ENCODE data around the gene STK4. TPM values are rescaled to one million over a fixed set of nuclear protein-coding genes. Genes with fewer than 3 reads are reported as not detected.

Gene STK4
- total RNA-seq, 1 donor, result 33.7 TPM

DNA sequence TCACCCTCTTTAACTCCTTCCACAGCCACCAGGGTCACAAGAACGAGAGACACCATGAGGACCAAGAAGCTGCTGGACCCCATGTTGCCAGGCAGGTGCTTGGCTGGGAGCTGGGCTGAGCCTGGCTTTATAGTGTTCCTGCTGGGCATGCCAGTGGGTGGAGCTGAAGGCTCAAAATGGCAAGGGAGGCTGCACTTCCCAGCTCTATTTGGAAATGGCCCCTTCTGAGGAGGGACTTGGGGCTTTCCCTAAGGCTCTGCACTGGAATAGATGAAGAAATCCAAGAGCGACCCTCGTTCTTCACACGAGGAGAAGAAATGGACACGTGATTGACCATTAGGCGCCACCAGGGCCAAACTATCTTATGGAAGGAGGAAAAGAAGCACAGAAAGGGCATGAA is 158.1 kb downstream of the STK4 start, which contains the start of gene WFDC12:
Gene WFDC12, minus strand, starts transcription at position 101 of the 400 bp plus-strand sequence. Its CDS starts 18 bp downstream, at position 83.
- no peak within 1 kb of the TSS for H3K4me3 ChIP-seq (ENCODE audit: insufficient read depth, low read length)
- H3K4me2 ChIP-seq (ENCODE audit: insufficient read depth, low read length), result no peak within 1 kb of the TSS
- H3K4me1 ChIP-seq (ENCODE audit: insufficient read depth, low read length), result no peaks in the 10 kb centered on the region
- TF ChIP-seq, protein P1, sequence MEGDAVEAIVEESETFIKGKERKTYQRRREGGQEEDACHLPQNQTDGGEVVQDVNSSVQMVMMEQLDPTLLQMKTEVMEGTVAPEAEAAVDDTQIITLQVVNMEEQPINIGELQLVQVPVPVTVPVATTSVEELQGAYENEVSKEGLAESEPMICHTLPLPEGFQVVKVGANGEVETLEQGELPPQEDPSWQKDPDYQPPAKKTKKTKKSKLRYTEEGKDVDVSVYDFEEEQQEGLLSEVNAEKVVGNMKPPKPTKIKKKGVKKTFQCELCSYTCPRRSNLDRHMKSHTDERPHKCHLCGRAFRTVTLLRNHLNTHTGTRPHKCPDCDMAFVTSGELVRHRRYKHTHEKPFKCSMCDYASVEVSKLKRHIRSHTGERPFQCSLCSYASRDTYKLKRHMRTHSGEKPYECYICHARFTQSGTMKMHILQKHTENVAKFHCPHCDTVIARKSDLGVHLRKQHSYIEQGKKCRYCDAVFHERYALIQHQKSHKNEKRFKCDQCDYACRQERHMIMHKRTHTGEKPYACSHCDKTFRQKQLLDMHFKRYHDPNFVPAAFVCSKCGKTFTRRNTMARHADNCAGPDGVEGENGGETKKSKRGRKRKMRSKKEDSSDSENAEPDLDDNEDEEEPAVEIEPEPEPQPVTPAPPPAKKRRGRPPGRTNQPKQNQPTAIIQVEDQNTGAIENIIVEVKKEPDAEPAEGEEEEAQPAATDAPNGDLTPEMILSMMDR (IDR thresholded peaks at IDR 0.05; ENCODE audit: extremely low read depth, low read depth, low read length), result no peak
- peaks cover 34% of the 10 kb centered on the region for H3K27me3 ChIP-seq (ENCODE audit: insufficient read depth, low read length)
- H3K36me3 ChIP-seq (ENCODE audit: insufficient read depth, low read length), result no peaks in the 10 kb centered on the region
- H3K9me3 ChIP-seq (ENCODE audit: low read depth, low read length), result no peaks in the 10 kb centered on the region
- DNase-seq (ENCODE audit: insufficient read length, low spot score, missing footprints), result no peak
- H2AFZ ChIP-seq (ENCODE audit: low read length), result no peak within 1 kb of the TSS
- no peaks in the 10 kb centered on the region for H3K79me2 ChIP-seq (ENCODE audit: insufficient read depth, low read length)
- no peaks in the 10 kb centered on the region for H4K20me1 ChIP-seq (ENCODE audit: insufficient read depth, low read length)
- H3K27ac ChIP-seq (ENCODE audit: low read depth, low read length), result no peak within 1 kb of the TSS

DNA sequence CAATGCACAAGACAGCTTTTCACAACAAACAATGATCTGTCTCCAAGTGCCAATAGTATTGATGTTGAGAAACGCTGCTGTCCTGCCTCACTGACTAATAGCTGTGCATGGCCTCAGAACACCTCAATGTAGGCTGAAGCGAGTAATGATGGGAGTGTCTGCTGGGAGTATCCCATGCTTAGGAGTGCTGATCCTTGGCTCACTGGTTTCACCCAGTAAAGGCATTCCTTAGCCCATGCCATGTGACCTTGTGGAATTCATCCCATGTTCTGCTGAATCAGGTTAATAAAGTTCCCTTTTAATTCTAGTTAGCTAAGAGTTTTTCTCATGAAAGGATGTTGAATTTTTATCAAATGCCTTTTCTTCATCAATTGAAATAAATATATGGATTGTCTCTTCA is 161.8 kb downstream of the STK4 start:
- TF ChIP-seq, protein P1 (IDR thresholded peaks at IDR 0.05; ENCODE audit: extremely low read depth, low read depth, low read length), result no peak
- H2AFZ ChIP-seq (ENCODE audit: low read length), result no peak overlapping the region
- no peak overlapping the region for H3K4me3 ChIP-seq (ENCODE audit: insufficient read depth, low read length)
- no peaks in the 10 kb centered on the region for H4K20me1 ChIP-seq (ENCODE audit: insufficient read depth, low read length)
- H3K36me3 ChIP-seq (ENCODE audit: insufficient read depth, low read length), result no peaks in the 10 kb centered on the region
- no peaks in the 10 kb centered on the region for H3K9me3 ChIP-seq (ENCODE audit: low read depth, low read length)
- no peaks in the 10 kb centered on the region for H3K4me1 ChIP-seq (ENCODE audit: insufficient read depth, low read length)
- H3K4me2 ChIP-seq (ENCODE audit: insufficient read depth, low read length), result no peak overlapping the region
- no peak for DNase-seq (ENCODE audit: insufficient read length, low spot score, missing footprints)
- peaks cover 42% of the 10 kb centered on the region for H3K27me3 ChIP-seq (ENCODE audit: insufficient read depth, low read length)
- no peaks in the 10 kb centered on the region for H3K79me2 ChIP-seq (ENCODE audit: insufficient read depth, low read length)
- no peak overlapping the region for H3K27ac ChIP-seq (ENCODE audit: low read depth, low read length)

Small RNA genes lying within 50 kb of the gene (small RNA-seq; reads per million reads assigned to genes)
- gene RF00019, result not detected

Other genes starting within 250 kb of the STK4 start
- gene KCNK15, start 220.6 kb upstream of the STK4 start, total RNA-seq, result 81.3 and 121 TPM in 2 replicates
- 0.29 and 0.36 TPM in 2 replicates for gene RIMS4, start 156.0 kb upstream of the STK4 start, total RNA-seq
- 121 and 135 TPM in 2 replicates for gene YWHAB, start 80.8 kb upstream of the STK4 start, total RNA-seq
- 11.2 and 15.6 TPM in 2 replicates for gene PABPC1L, start 56.5 kb upstream of the STK4 start, total RNA-seq
- 16.3 and 18.3 TPM in 2 replicates for gene TOMM34, start 6.1 kb upstream of the STK4 start, total RNA-seq
- gene KCNS1, start 134.6 kb downstream of the STK4 start, total RNA-seq, result 0.59 and 1.1 TPM in 2 replicates
- not detected in 2 replicates for gene WFDC5, start 148.7 kb downstream of the STK4 start, total RNA-seq
- gene WFDC12, start 158.0 kb downstream of the STK4 start, total RNA-seq, result not detected in 2 replicates
- not detected in 2 replicates for gene PI3, start 208.4 kb downstream of the STK4 start, total RNA-seq
- gene SEMG1, start 240.5 kb downstream of the STK4 start, total RNA-seq, result not detected in 2 replicates